ENCODE results near the gene SRP14. TPM values are rescaled to one million over a fixed set of nuclear protein-coding genes. Genes with fewer than 3 reads are reported as not detected.
"Not testable (repeated sequence)": the region's sequence is repeated elsewhere in the genome, so short reads cannot be mapped to it uniquely, and the experiment has no call there.

Gene SRP14
- polyA plus RNA-seq, 4 donors: 261 to 329 (median 300) TPM

DNA sequence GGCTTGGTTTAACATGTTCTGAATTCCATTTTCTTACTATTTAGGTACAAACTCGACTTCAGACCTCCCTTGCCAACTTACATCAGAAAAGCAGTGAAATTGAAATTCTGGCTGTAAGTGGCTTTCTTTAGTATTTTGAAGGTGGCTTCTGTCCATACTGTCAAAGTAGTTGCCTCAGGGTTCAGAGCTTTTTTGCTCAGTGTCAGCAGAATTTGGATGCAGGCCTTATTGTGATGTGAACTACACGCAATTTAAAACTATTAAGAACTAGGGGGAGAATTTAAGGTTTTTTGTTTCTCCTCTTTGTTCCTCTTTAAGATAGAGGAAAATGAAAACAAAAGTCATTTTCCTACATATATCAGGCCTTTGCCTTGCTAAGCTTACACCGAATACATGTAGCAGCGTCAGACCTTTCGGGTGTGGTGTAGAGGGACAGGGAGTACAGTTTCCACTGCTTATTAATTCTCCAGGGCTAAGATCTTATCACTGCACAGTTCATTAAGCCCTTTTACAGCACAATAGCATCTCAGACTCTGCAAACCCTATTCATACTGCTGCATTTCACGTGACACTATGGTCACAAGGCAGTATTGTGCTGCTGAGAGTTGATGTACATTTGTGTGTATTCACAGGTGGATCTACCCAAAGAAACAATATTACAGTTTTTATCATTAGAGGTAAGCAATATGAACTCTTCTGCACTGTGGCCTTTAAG lies 6.7 kb downstream of the SRP14 start:
- DNase-seq: no peak
- H3K9me3 ChIP-seq (ENCODE audit: control insufficient read depth in 2 of 2, insufficient read depth in 1 of 2, low read depth in 1 of 2, low read length in 1 of 2): no peaks in the 10 kb centered on the region
- no peak overlapping the region for H3K27ac ChIP-seq (ENCODE audit: low read depth in 1 of 3, low read length in 2 of 3)
- FAIRE-seq: no peak
- no peaks in the 10 kb centered on the region for H3K27me3 ChIP-seq (ENCODE audit: control insufficient read depth in 3 of 3, insufficient read depth in 3 of 3, low read length in 3 of 3)
- peaks cover 13 to 24% (median 23%) of the 10 kb centered on the region in 3 donors for H3K36me3 ChIP-seq (ENCODE audit: control insufficient read depth in 3 of 3, insufficient read depth in 2 of 3, low read depth in 1 of 3, low read length in 3 of 3)
- WGBS, 3 donors: 76 to 83% (median 77%) methylated on average over 6 of the region's 6 CpGs
- H3K4me3 ChIP-seq (ENCODE audit: low read depth in 1 of 3, low read length in 3 of 3): no peak overlapping the region
- no peaks in the 10 kb centered on the region for H3K4me1 ChIP-seq (ENCODE audit: control insufficient read depth in 3 of 3, insufficient read depth in 2 of 3, low read depth in 1 of 3, low read length in 2 of 3)

DNA sequence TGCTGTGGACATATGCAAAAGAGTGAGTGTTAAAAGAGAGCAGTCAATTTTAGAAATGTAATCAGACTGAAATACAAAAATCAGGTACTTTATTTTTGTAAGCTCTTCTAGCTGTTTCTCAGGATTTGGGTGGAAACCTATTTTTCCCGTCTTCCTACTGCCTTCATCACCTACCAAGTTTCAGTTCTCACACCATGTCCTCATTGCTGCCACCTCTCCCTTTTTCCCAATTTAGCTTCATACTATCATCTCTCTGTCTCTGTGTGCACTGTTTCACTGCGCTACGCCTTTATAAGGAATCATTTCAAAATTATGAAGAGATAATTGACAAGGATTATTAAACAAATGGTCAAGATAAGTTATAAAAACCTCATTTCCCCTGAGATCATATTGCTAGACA lies 7.7 kb downstream of the SRP14 start:
- H3K27ac ChIP-seq (ENCODE audit: low read depth in 1 of 3, low read length in 2 of 3): no peak overlapping the region
- H3K4me1 ChIP-seq (ENCODE audit: control insufficient read depth in 3 of 3, insufficient read depth in 2 of 3, low read depth in 1 of 3, low read length in 2 of 3): no peaks in the 10 kb centered on the region
- H3K36me3 ChIP-seq (ENCODE audit: control insufficient read depth in 3 of 3, insufficient read depth in 2 of 3, low read depth in 1 of 3, low read length in 3 of 3): peaks cover 11 to 23% (median 21%) of the 10 kb centered on the region in 3 donors
- H3K27me3 ChIP-seq (ENCODE audit: control insufficient read depth in 3 of 3, insufficient read depth in 3 of 3, low read length in 3 of 3): no peaks in the 10 kb centered on the region
- no peaks in the 10 kb centered on the region for H3K9me3 ChIP-seq (ENCODE audit: control insufficient read depth in 2 of 2, insufficient read depth in 1 of 2, low read depth in 1 of 2, low read length in 1 of 2)
- FAIRE-seq (no peak), DNase-seq (no peak)
- H3K4me3 ChIP-seq (ENCODE audit: low read depth in 1 of 3, low read length in 3 of 3): no peak overlapping the region
- 91 to 97% (median 96%) methylated on average over 3 of the region's 3 CpGs for WGBS, 3 donors

DNA sequence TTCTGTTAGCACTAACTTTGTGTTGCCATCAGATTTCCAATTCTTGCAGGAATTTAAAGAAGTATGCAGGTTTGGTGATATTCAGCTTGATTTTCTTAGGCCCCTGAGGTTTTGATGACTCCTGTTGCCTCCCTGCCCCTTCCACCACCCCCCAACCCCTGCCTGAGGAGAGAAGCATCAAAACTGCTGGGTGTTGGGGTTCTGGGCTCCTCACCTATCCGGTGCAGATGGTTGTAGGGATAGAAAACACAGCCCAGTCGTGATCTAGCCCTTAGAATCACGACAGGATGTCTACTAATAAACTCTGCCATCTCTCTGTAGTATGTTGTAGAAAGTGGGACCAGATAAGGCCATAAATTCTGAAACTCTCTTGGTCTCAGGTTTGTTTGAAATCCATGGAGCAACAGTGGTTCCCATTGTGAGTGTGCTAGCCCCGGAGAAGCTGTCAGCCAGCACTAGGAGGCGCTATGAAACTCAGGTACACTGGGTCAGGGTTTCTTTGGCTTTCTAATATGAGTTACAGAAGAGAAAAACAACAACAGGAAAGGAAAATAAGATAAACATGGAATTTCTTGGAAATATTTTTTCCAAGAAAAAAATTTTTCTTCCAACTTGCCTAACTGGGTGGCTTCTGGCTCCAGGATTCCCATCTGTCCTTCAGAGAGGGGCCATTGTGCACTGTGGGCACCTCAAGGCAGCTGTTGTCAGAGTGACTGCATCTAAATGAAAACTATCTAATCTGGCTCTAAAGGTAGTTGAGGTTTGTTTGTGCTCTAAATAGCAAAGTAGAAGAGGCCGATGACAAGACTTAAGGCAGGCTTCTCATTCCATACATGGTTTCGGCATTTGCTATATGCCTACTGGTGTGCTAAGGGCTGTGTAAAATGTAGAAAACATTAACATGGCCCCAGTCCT lies 8.7 kb downstream of the SRP14 start:
- DNase-seq: peak; percentile 42 to 47
- peaks cover 8 to 24% (median 17%) of the 10 kb centered on the region in 3 donors for H3K36me3 ChIP-seq (ENCODE audit: control insufficient read depth in 3 of 3, insufficient read depth in 2 of 3, low read depth in 1 of 3, low read length in 3 of 3)

DNA sequence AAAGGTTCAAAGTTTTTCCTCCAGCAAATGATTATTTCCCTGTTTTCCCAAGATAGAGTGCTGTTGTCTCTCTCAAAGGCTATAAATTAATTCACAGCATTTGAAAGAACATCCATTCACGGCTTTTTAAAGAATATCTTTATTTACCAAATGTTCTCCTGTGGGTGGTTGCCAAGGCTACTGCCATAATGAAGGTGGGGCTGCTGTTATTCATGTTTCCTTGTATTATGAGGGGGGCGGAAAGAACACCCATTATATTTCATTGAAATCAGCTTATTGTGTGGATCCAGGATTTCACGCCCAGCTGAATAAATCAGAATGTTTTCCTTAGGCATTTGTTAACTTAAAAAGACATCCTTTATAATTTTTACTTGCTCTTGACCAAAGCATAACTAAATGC lies 10.1 kb downstream of the SRP14 start:
- 50 to 61% (median 57%) methylated on average over 3 of the region's 3 CpGs for WGBS, 3 donors
- no peaks in the 10 kb centered on the region for H3K9me3 ChIP-seq (ENCODE audit: control insufficient read depth in 2 of 2, insufficient read depth in 1 of 2, low read depth in 1 of 2, low read length in 1 of 2)
- DNase-seq (no peak), FAIRE-seq (no peak)
- H3K4me3 ChIP-seq (ENCODE audit: low read depth in 1 of 3, low read length in 3 of 3): no peak overlapping the region
- H3K36me3 ChIP-seq (ENCODE audit: control insufficient read depth in 3 of 3, insufficient read depth in 2 of 3, low read depth in 1 of 3, low read length in 3 of 3): peaks cover 3 to 30% (median 9%) of the 10 kb centered on the region in 3 donors
- no peaks in the 10 kb centered on the region for H3K27me3 ChIP-seq (ENCODE audit: control insufficient read depth in 3 of 3, insufficient read depth in 3 of 3, low read length in 3 of 3)
- no peaks in the 10 kb centered on the region for H3K4me1 ChIP-seq (ENCODE audit: control insufficient read depth in 3 of 3, insufficient read depth in 2 of 3, low read depth in 1 of 3, low read length in 2 of 3)
- no peak overlapping the region for H3K27ac ChIP-seq (ENCODE audit: low read depth in 1 of 3, low read length in 2 of 3)

More for the DNA sequence above, 8.7 kb downstream of the SRP14 start:
- H3K27me3 ChIP-seq (ENCODE audit: control insufficient read depth in 3 of 3, insufficient read depth in 3 of 3, low read length in 3 of 3): no peaks in the 10 kb centered on the region
- no peaks in the 10 kb centered on the region for H3K4me1 ChIP-seq (ENCODE audit: control insufficient read depth in 3 of 3, insufficient read depth in 2 of 3, low read depth in 1 of 3, low read length in 2 of 3)
- H3K27ac ChIP-seq (ENCODE audit: low read depth in 1 of 3, low read length in 2 of 3): peak overlapping the region in 1 of 3 donors; percentile 46
- H3K4me3 ChIP-seq (ENCODE audit: low read depth in 1 of 3, low read length in 3 of 3): no peak overlapping the region
- H3K9me3 ChIP-seq (ENCODE audit: control insufficient read depth in 2 of 2, insufficient read depth in 1 of 2, low read depth in 1 of 2, low read length in 1 of 2): no peaks in the 10 kb centered on the region
- WGBS, 3 donors: 75 to 79% (median 76%) methylated on average over 7 of the region's 7 CpGs
- no peak for FAIRE-seq

DNA sequence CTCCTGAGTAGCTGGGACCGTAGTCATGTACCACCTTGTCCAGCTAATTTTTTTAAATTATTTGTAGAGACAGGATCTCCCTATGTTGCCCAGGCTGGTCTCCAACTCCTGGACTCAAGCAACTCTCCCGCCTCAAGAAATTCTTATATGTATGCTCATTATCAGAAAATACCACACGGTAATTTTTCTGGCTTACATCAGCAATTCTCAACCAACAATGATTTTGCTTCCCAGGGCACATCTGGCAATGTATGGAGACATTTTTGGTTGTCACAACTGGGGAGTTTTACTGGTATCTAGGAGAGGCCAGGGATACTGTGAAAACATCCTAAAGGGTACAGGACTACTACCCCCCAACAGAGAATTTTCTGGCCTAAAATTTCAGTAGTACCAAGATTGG lies 10.8 kb downstream of the SRP14 start:
- H3K27ac ChIP-seq (ENCODE audit: low read depth in 1 of 3, low read length in 2 of 3): peak overlapping the region in 1 of 3 donors; percentile 5

DNA sequence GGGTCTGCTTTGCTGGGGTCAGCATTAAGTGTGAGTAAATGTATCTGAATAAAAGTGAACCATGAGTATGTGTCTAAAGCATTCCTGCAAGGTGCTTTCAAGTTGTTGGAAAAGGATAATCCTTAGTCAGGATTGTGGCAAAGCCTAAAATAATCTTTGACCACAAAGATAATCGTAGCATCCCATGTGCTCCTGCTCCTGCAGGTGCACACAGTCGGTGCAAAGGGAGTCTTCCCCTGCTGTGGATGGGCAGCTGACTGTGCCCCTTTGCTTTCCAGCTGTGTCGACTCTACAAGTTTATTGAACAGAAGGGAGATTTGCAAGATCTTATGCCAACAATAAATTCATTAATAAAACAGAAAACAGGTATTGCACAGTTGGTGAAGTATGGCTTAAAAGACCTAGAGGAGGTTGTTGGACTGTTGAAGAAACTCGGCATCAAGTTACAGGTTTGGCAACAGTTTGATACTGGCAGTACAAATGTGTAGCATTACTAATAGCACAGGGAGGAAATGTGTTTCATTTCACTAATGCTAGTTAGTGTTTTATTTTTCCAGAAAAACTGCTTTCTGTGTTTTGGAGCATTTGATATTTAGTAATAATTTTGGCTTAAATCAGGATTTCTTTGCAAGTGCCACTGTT lies 22.6 kb downstream of the SRP14 start:
- Histone ChIP-seq H3K4me1 (ENCODE audit: control insufficient read depth in 3 of 3, insufficient read depth in 2 of 3, low read depth in 1 of 3, low read length in 2 of 3) (no peaks in the 10 kb centered on the region), H3K36me3 (ENCODE audit: control insufficient read depth in 3 of 3, insufficient read depth in 2 of 3, low read depth in 1 of 3, low read length in 3 of 3) (peaks cover 5 to 42% (median 16%) of the 10 kb centered on the region in 3 donors), H3K27me3 (ENCODE audit: control insufficient read depth in 3 of 3, insufficient read depth in 3 of 3, low read length in 3 of 3) (no peaks in the 10 kb centered on the region), H3K4me3 (ENCODE audit: low read depth in 1 of 3, low read length in 3 of 3) (no peak overlapping the region), H3K27ac (ENCODE audit: low read depth in 1 of 3, low read length in 2 of 3) (no peak overlapping the region), H3K9me3 (ENCODE audit: control insufficient read depth in 2 of 2, insufficient read depth in 1 of 2, low read depth in 1 of 2, low read length in 1 of 2) (peaks cover 0 to 21% of the 10 kb centered on the region in 2 donors)
- FAIRE-seq: no peak
- 77 to 92% (median 91%) methylated on average over 4 of the region's 4 CpGs for WGBS, 3 donors
- DNase-seq: no peak

More for the DNA sequence above, 10.8 kb downstream of the SRP14 start:
- no peak overlapping the region for H3K4me3 ChIP-seq (ENCODE audit: low read depth in 1 of 3, low read length in 3 of 3)
- H3K9me3 ChIP-seq (ENCODE audit: control insufficient read depth in 2 of 2, insufficient read depth in 1 of 2, low read depth in 1 of 2, low read length in 1 of 2): no peaks in the 10 kb centered on the region
- H3K4me1 ChIP-seq (ENCODE audit: control insufficient read depth in 3 of 3, insufficient read depth in 2 of 3, low read depth in 1 of 3, low read length in 2 of 3): no peaks in the 10 kb centered on the region
- no peaks in the 10 kb centered on the region for H3K27me3 ChIP-seq (ENCODE audit: control insufficient read depth in 3 of 3, insufficient read depth in 3 of 3, low read length in 3 of 3)
- no peak for FAIRE-seq
- WGBS, 3 donors: 81 to 95% (median 90%) methylated on average over 3 of the region's 3 CpGs
- peaks cover 3 to 30% (median 9%) of the 10 kb centered on the region in 3 donors for H3K36me3 ChIP-seq (ENCODE audit: control insufficient read depth in 3 of 3, insufficient read depth in 2 of 3, low read depth in 1 of 3, low read length in 3 of 3)
- DNase-seq: no peak

DNA sequence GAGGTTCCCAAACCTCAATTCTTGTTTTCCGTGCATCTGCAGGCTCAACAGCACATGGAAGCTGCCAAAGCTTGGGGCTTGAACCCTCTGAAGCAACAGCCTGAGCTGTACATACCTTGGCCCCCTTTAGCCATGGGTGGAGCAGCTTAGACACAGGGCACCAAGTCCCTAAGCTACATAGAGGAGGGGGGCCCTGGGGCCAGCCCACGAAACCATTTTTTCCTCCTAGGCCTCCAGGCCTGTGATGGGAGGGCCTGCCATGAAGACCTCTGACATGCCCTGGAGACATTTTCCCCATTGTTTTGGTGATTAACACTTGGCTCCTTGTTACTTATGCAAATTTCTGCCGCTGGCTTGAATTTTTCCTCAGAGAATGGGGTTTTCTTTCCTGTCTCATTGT lies 24.6 kb downstream of the SRP14 start:
- Histone ChIP-seq H3K4me1 (ENCODE audit: control insufficient read depth in 3 of 3, insufficient read depth in 2 of 3, low read depth in 1 of 3, low read length in 2 of 3) (no peaks in the 10 kb centered on the region), H3K36me3 (ENCODE audit: control insufficient read depth in 3 of 3, insufficient read depth in 2 of 3, low read depth in 1 of 3, low read length in 3 of 3) (peaks cover 2 to 29% (median 15%) of the 10 kb centered on the region in 3 donors), H3K4me3 (ENCODE audit: low read depth in 1 of 3, low read length in 3 of 3) (no peak overlapping the region), H3K27me3 (ENCODE audit: control insufficient read depth in 3 of 3, insufficient read depth in 3 of 3, low read length in 3 of 3) (no peaks in the 10 kb centered on the region), H3K9me3 (ENCODE audit: control insufficient read depth in 2 of 2, insufficient read depth in 1 of 2, low read depth in 1 of 2, low read length in 1 of 2) (peaks cover 0 to 21% of the 10 kb centered on the region in 2 donors), H3K27ac (ENCODE audit: low read depth in 1 of 3, low read length in 2 of 3) (no peak overlapping the region)
- WGBS, 3 donors: 95 to 100% (median 97%) methylated on average over 3 of the region's 3 CpGs
- DNase-seq (no peak), FAIRE-seq (no peak)

DNA sequence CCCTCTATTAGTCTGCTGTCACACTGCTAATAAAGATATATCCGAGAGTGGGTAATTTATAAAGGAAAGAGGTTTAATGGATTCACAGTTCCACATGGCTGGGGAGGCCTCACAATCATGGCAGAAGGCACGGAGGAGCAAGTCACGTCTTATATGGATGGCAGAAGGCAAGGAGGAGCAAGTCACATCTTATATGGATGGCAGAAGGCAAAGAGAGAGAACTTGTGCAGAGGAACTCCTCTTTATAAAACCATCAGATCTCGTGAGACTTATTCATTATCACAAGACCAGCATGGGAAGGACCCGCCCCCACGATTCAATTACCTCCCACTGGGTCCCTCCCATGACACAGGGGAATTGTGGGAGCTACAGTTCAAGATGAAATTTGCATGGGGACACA lies 25.6 kb downstream of the SRP14 start:
- H3K36me3 ChIP-seq (ENCODE audit: control insufficient read depth in 3 of 3, insufficient read depth in 2 of 3, low read depth in 1 of 3, low read length in 3 of 3): peaks cover 3 to 29% (median 14%) of the 10 kb centered on the region in 3 donors
- DNase-seq; FAIRE-seq; H3K4me3 ChIP-seq (ENCODE audit: low read depth in 1 of 3, low read length in 3 of 3); H3K27ac ChIP-seq (ENCODE audit: low read depth in 1 of 3, low read length in 2 of 3); H3K4me1 ChIP-seq (ENCODE audit: control insufficient read depth in 3 of 3, insufficient read depth in 2 of 3, low read depth in 1 of 3, low read length in 2 of 3); H3K27me3 ChIP-seq (ENCODE audit: control insufficient read depth in 3 of 3, insufficient read depth in 3 of 3, low read length in 3 of 3): not testable (repeated sequence)
- H3K9me3 ChIP-seq (ENCODE audit: control insufficient read depth in 2 of 2, insufficient read depth in 1 of 2, low read depth in 1 of 2, low read length in 1 of 2): peaks cover 0 to 21% of the 10 kb centered on the region in 2 donors
- 93 to 97% (median 94%) methylated on average over 6 of the region's 6 CpGs for WGBS, 3 donors

Measured in small intestine (tissue), 7 donors.